Gastrocnemius medialis (tissue), 4 donors: ENCODE data around the gene ADAMTS2. TPM values are rescaled to one million over a fixed set of nuclear protein-coding genes. Genes with fewer than 3 reads are reported as not detected.

Experiments
- ATAC-seq, 2 donors: fragments of 150-250 bp; one replicate each; pipeline ENCODE4 v1.9.1; 2016
- DNase-seq, 2 donors: peaks; one replicate each; pipeline ENCODE4 v3.0.0-alpha.2; 2019
- H3K27ac ChIP-seq, 4 donors: fragments of 200-600 bp; sonication (generic); 1 replicate in 1 of 4; 2 replicates in 3 of 4; pipeline ENCODE4 v1.5.1; 2016 to 2018; ENCODE audit warnings: mild to moderate bottlenecking in 2 of 4, moderate library complexity in 1 of 4
- H3K27me3 ChIP-seq, 3 donors: fragments of 200-600 bp; sonication (generic) in 2 of 3; 1 replicate in 1 of 3; 2 replicates in 2 of 3; pipeline versions ENCODE4 v1.5.1 to v1.6.0; 2016 to 2019; ENCODE audit warnings: mild to moderate bottlenecking in 1 of 3, moderate library complexity in 1 of 3
- H3K36me3 ChIP-seq, 2 donors: fragments of 200-600 bp; sonication (generic) in 1 of 2; one replicate each; pipeline ENCODE4 v1.5.1; 2017 to 2018
- H3K4me1 ChIP-seq, 2 donors: fragments of 200-600 bp; sonication (generic) in 1 of 2; one replicate each; pipeline ENCODE4 v1.5.1; 2016 to 2017; ENCODE audit warnings: mild to moderate bottlenecking in 2 of 2
- H3K4me3 ChIP-seq, 4 donors: fragments of 200-600 bp; sonication (generic) in 3 of 4; 1 replicate in 1 of 4; 2 replicates in 3 of 4; pipeline ENCODE4 v1.5.1; 2016 to 2019; ENCODE audit warnings: mild to moderate bottlenecking in 2 of 4
- H3K9me3 ChIP-seq, 3 donors: fragments of 200-600 bp; sonication (generic) in 2 of 3; 1 replicate in 1 of 3; 2 replicates in 2 of 3; pipeline ENCODE4 v1.5.1; 2016 to 2019
- CTCF ChIP-seq, 5 experiments: fragments of 450-650 bp in 3 of 5; fragments of 200-600 bp in 2 of 5; sonication (generic) in 2 of 5; IDR thresholded peaks in 4 of 5; conservative IDR thresholded peaks in 1 of 5; 1 replicate in 4 of 5; 2 replicates in 1 of 5; pipeline ENCODE4 v1.5.1; 2016 to 2019; ENCODE audit warnings: antibody characterized with exemption in 5 of 5, mild to moderate bottlenecking in 3 of 5, moderate library complexity in 3 of 5
- POLR2A ChIP-seq, 2 donors: fragments of 450-650 bp; IDR thresholded peaks; one replicate each; pipeline ENCODE4 v1.6.1; 2017; ENCODE audit warnings: antibody characterized with exemption in 2 of 2, mild to moderate bottlenecking in 2 of 2, moderate library complexity in 2 of 2
- in situ Hi-C, 4 donors: fragments of 200-750 bp; cut with MboI; loops; one replicate each; pipeline versions ENCODE4 v1.15.0 to v1.8.0; 2017; ENCODE audit warnings: low sequenced_read_pairs in 4 of 4
- intact Hi-C: fragments of 100-400 bp; cut with DNase I; formaldehyde crosslinking; loops from one replicate; pipeline ENCODE4 v1.15.1; 2023; ENCODE audit warnings: low total_unique reads
- total RNA-seq, 4 donors: library from RNA; depleted of rRNA; stranded (reverse); fragments of >200 nt; gene quantifications; one replicate each; pipeline versions ENCODE4 v1.1.0 to v1.2.3, GENCODE V29; 2016

Gene ADAMTS2
- total RNA-seq, 4 donors from 2014 or later: 0.78 to 3.8 (median 2.0) TPM

- H3K4me1 ChIP-seq: no peaks in the 10 kb centered on the region
- H3K36me3 ChIP-seq: no peaks in the 10 kb centered on the region
- ATAC-seq (no peak), DNase-seq (no peak)
- in situ Hi-C loops (no loop called here), intact Hi-C loops (no loop called here)
- TF ChIP-seq CTCF (IDR thresholded peaks at IDR 0.05 in 4 of 5, conservative IDR thresholded peaks at IDR 0.05 in 1 of 5) (no peak), POLR2A (IDR thresholded peaks at IDR 0.05) (no peak)
- no peak overlapping the region for H3K27ac ChIP-seq
- H3K27me3 ChIP-seq: no peaks in the 10 kb centered on the region
- no peak overlapping the region for H3K4me3 ChIP-seq
- H3K9me3 ChIP-seq: no peaks in the 10 kb centered on the region
Observed at GRCh38 chr5:179206366-179206765, 138.9 kb downstream of the ADAMTS2 start.

DNA sequence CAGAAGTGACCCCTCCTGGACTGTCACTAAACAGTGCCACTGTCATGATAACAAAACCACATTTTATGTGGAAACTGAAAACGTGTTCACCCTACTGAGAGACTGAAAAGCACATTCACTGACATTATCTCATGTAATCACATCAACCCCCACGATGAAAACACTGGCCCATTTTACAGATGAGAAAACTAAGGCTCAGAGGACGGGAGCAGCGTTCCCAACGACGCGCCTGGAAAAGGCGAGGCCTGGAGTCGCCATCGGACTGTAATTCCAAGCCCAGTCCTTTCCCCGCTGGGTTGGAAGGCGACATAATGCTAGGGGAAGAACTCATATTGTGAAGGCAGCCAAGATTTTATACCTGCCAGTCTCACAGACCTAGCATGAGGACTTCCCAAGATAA, 140.0 kb downstream of the ADAMTS2 start:
- no peaks in the 10 kb centered on the region for H3K36me3 ChIP-seq
- H3K27me3 ChIP-seq: no peaks in the 10 kb centered on the region
- in situ Hi-C loops (no loop called here), intact Hi-C loops (no loop called here)
- ATAC-seq (no peak), DNase-seq (no peak)
- no peaks in the 10 kb centered on the region for H3K9me3 ChIP-seq
- no peak for TF ChIP-seq POLR2A (IDR thresholded peaks at IDR 0.05)
- TF ChIP-seq CTCF (IDR thresholded peaks at IDR 0.05 in 4 of 5, conservative IDR thresholded peaks at IDR 0.05 in 1 of 5): no peak
- H3K4me1 ChIP-seq: no peaks in the 10 kb centered on the region
- H3K4me3 ChIP-seq: no peak overlapping the region
- no peak overlapping the region for H3K27ac ChIP-seq

DNA sequence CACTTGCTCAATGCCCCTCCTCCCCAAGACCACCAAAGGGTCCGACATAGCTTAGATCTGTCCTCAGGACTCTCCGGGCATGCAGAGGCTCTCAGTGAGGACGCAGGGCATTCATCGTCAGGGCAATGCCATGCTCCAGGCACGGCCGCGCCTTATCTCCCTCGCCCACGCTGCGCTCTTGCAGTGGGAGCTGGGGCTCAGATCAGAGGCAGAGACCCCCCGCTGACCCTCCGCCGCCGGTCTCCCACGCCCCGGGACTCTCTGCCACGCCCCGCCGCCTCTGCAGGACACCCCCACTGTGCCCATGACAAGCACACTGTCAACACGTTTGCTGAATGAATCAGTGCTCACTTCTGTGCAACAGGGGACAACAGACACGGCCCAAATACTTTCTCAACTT, 140.7 kb downstream of the ADAMTS2 start:
- Histone ChIP-seq H3K36me3 (no peaks in the 10 kb centered on the region), H3K27me3 (no peaks in the 10 kb centered on the region), H3K4me3 (no peak overlapping the region), H3K9me3 (no peaks in the 10 kb centered on the region), H3K4me1 (no peaks in the 10 kb centered on the region), H3K27ac (no peak overlapping the region)
- TF ChIP-seq POLR2A (IDR thresholded peaks at IDR 0.05) (no peak), CTCF (IDR thresholded peaks at IDR 0.05 in 4 of 5, conservative IDR thresholded peaks at IDR 0.05 in 1 of 5) (no peak)
- DNase-seq: no peak
- in situ Hi-C loops: no loop called here
- intact Hi-C loops: no loop called here
- no peak for ATAC-seq

- no peak for DNase-seq
- H3K9me3 ChIP-seq: no peaks in the 10 kb centered on the region
- ATAC-seq: no peak
- in situ Hi-C loops: no loop called here
- intact Hi-C loops: no loop called here
- H3K36me3 ChIP-seq: no peaks in the 10 kb centered on the region
- H3K4me3 ChIP-seq: no peak overlapping the region
- no peak overlapping the region for H3K27ac ChIP-seq
- no peaks in the 10 kb centered on the region for H3K27me3 ChIP-seq
- H3K4me1 ChIP-seq: no peaks in the 10 kb centered on the region
- no peak for TF ChIP-seq CTCF (IDR thresholded peaks at IDR 0.05 in 4 of 5, conservative IDR thresholded peaks at IDR 0.05 in 1 of 5)
- TF ChIP-seq POLR2A (IDR thresholded peaks at IDR 0.05): no peak
Observed at GRCh38 chr5:179203248-179203647, 142.0 kb downstream of the ADAMTS2 start.

DNA sequence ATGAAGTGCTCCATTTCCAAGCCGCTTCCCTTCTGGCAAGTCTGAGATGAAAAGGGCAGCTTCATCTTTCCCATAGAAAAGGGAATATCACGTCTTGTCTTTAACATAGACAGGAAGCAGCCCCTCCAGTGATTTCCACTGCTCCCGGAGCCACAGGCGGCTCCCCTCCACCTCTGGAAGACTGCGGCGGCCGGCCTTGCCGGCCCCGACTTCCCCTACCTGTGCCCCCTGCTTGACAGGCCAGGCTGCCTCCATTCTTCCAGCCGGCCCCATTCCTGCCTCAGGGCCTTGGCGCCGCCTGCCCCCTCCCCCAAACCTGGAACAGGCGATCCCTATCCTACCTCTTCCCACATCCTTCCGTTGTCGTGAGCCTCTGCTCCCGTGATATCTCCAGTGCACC, 143.3 kb downstream of the ADAMTS2 start:
- ATAC-seq: no peak
- no peaks in the 10 kb centered on the region for H3K9me3 ChIP-seq
- H3K27ac ChIP-seq: no peak overlapping the region
- no peak for DNase-seq
- in situ Hi-C loops: no loop called here
- TF ChIP-seq POLR2A (IDR thresholded peaks at IDR 0.05): no peak
- no peak for TF ChIP-seq CTCF (IDR thresholded peaks at IDR 0.05 in 4 of 5, conservative IDR thresholded peaks at IDR 0.05 in 1 of 5)
- no peaks in the 10 kb centered on the region for H3K4me1 ChIP-seq
- H3K27me3 ChIP-seq: no peaks in the 10 kb centered on the region
- intact Hi-C loops: no loop called here
- no peak overlapping the region for H3K4me3 ChIP-seq
- H3K36me3 ChIP-seq: no peaks in the 10 kb centered on the region
